Endothelial cell (in vitro differentiated cells): ENCODE results near the gene RAB6B. TPM values are rescaled to one million over a fixed set of nuclear protein-coding genes. Genes with fewer than 3 reads are reported as not detected.

Experiments used
- DNase-seq: peaks from one replicate; pipeline ENCODE4 v3.0.0; 2021; ENCODE audit warnings: low spot score
- H3K27ac Mint-ChIP-seq: one replicate; pipeline ENCODE4 v1.8.0; 2021; ENCODE audit warnings: mixed read lengths, inconsistent platforms; ENCODE audit not compliant: unreplicated experiment
- H3K27me3 Mint-ChIP-seq: one replicate; pipeline ENCODE4 v1.8.0; 2021; ENCODE audit warnings: mild to moderate bottlenecking, moderate library complexity, mixed read lengths, inconsistent platforms; ENCODE audit not compliant: unreplicated experiment
- H3K36me3 Mint-ChIP-seq: one replicate; pipeline ENCODE4 v1.8.0; 2021; ENCODE audit warnings: mild to moderate bottlenecking, low read depth, mixed read lengths, inconsistent platforms; ENCODE audit not compliant: unreplicated experiment
- H3K4me1 Mint-ChIP-seq: one replicate; pipeline ENCODE4 v1.8.0; 2021; ENCODE audit warnings: mild to moderate bottlenecking, mixed read lengths, inconsistent platforms; ENCODE audit not compliant: unreplicated experiment
- H3K4me3 Mint-ChIP-seq: one replicate; pipeline ENCODE4 v1.8.0; 2021; ENCODE audit warnings: mild to moderate bottlenecking, mixed read lengths, inconsistent platforms; ENCODE audit not compliant: unreplicated experiment
- H3K9me3 Mint-ChIP-seq: one replicate; pipeline ENCODE4 v1.8.0; 2021; ENCODE audit warnings: mixed read lengths, inconsistent platforms; ENCODE audit not compliant: unreplicated experiment
- CTCF ChIP-seq: fragments of 200-600 bp; sonication (generic); IDR thresholded peaks from one replicate; pipeline ENCODE4 v1.5.0; 2021; ENCODE audit warnings: antibody characterized with exemption; ENCODE audit not compliant: unreplicated experiment
- total RNA-seq: library from RNA; stranded (reverse); fragmentation: NEBNext Ultra II Directional; extraction: Animal tissue kit (Norgen Biotek cat#: 25700); gene quantifications from one replicate; pipeline ENCODE4 v1.2.1, GENCODE V29; 2021; ENCODE audit not compliant: unreplicated experiment

The RAB6B gene
- total RNA-seq, 1 donor from 2014 or later, result 3.9 TPM

- no peaks in the 10 kb centered on the region for H3K4me1 Mint-ChIP-seq
- no peaks in the 10 kb centered on the region for H3K36me3 Mint-ChIP-seq
- H3K4me3 Mint-ChIP-seq, result no peak overlapping the region
- H3K27me3 Mint-ChIP-seq, result no peaks in the 10 kb centered on the region
- no peak overlapping the region for H3K27ac Mint-ChIP-seq
- no peak for DNase-seq
- H3K9me3 Mint-ChIP-seq, result no peaks in the 10 kb centered on the region
- TF ChIP-seq CTCF, result no peak
Observed at GRCh38 chr3:133872781-133873180, 22.9 kb downstream of the RAB6B start.

- no peaks in the 10 kb centered on the region for H3K27me3 Mint-ChIP-seq
- no peak overlapping the region for H3K27ac Mint-ChIP-seq
- H3K36me3 Mint-ChIP-seq, result no peaks in the 10 kb centered on the region
- no peaks in the 10 kb centered on the region for H3K9me3 Mint-ChIP-seq
- no peak overlapping the region for H3K4me3 Mint-ChIP-seq
- H3K4me1 Mint-ChIP-seq, result no peaks in the 10 kb centered on the region
- no peak for TF ChIP-seq CTCF
- DNase-seq, result no peak
Observed at GRCh38 chr3:133872161-133872560, 23.5 kb downstream of the RAB6B start.

GRCh38 chr3:133871368-133872090, 24.2 kb downstream of the RAB6B start:
- H3K4me1 Mint-ChIP-seq, result no peaks in the 10 kb centered on the region
- H3K36me3 Mint-ChIP-seq, result no peaks in the 10 kb centered on the region
- H3K9me3 Mint-ChIP-seq, result no peaks in the 10 kb centered on the region
- no peak for TF ChIP-seq CTCF
- no peak for DNase-seq
- H3K27me3 Mint-ChIP-seq, result no peaks in the 10 kb centered on the region
- H3K4me3 Mint-ChIP-seq, result no peak overlapping the region
- no peak overlapping the region for H3K27ac Mint-ChIP-seq

GRCh38 chr3:133870822-133871221, 24.9 kb downstream of the RAB6B start:
- Mint-ChIP-seq H3K4me3 (no peak overlapping the region), H3K9me3 (no peaks in the 10 kb centered on the region), H3K27me3 (no peaks in the 10 kb centered on the region), H3K36me3 (no peaks in the 10 kb centered on the region), H3K4me1 (no peaks in the 10 kb centered on the region), H3K27ac (no peak overlapping the region)
- no peak for TF ChIP-seq CTCF
- DNase-seq, result no peak

- Mint-ChIP-seq H3K27me3 (no peaks in the 10 kb centered on the region), H3K9me3 (no peaks in the 10 kb centered on the region), H3K36me3 (no peaks in the 10 kb centered on the region), H3K4me1 (no peaks in the 10 kb centered on the region), H3K27ac (no peak overlapping the region), H3K4me3 (no peak overlapping the region)
- DNase-seq, result no peak
- TF ChIP-seq CTCF, result no peak
Observed at GRCh38 chr3:133869586-133869985, 26.1 kb downstream of the RAB6B start.
